MM.1S (cell line): ENCODE results near the gene FEZ2.

Experiments
- DNase-seq: peaks from one replicate; pipeline ENCODE4 v3.0.0-alpha.2; 2015
- H2AFZ ChIP-seq: fragments of 300-600 bp; sonication (generic); 2 replicates; pipeline ENCODE4 v1.6.0; 2016; ENCODE audit warnings: antibody characterized with exemption, low read length
- H3F3A ChIP-seq: fragments of 300-600 bp; sonication (generic); 2 replicates; pipeline ENCODE4 v1.6.1; 2016; ENCODE audit warnings: mild to moderate bottlenecking, antibody characterized with exemption, low read length, moderate library complexity, mixed read lengths; ENCODE audit not compliant: insufficient read depth
- H3K27ac ChIP-seq: fragments of 300-600 bp; sonication (generic); 2 replicates; pipeline ENCODE4 v1.5.1; 2016; ENCODE audit warnings: mild to moderate bottlenecking, low read length
- H3K27me3 ChIP-seq: fragments of 300-600 bp; sonication (generic); replicated peaks from 2 replicates; pipeline ENCODE4 v1.6.0; 2016; ENCODE audit warnings: low read length; ENCODE audit not compliant: insufficient read depth
- H3K36me3 ChIP-seq: fragments of 300-600 bp; sonication (generic); replicated peaks from 2 replicates; pipeline ENCODE4 v1.6.1; 2016; ENCODE audit warnings: mild to moderate bottlenecking, low read length, mixed read lengths; ENCODE audit not compliant: insufficient read depth
- H3K4me1 ChIP-seq: fragments of 300-600 bp; sonication (generic); 2 replicates; pipeline ENCODE4 v1.6.1; 2016; ENCODE audit warnings: low read length, mixed read lengths
- H3K4me2 ChIP-seq: fragments of 300-600 bp; sonication (generic); 2 replicates; pipeline ENCODE4 v1.6.0; 2016; ENCODE audit warnings: low read depth, low read length
- H3K4me3 ChIP-seq: fragments of 300-600 bp; sonication (generic); 2 replicates; pipeline ENCODE4 v1.5.1; 2016; ENCODE audit warnings: low read length, mixed read lengths
- H3K79me2 ChIP-seq: fragments of 300-600 bp; sonication (generic); 2 replicates; pipeline ENCODE4 v1.6.1; 2016; ENCODE audit warnings: mixed run types, low read length, mixed read lengths
- H3K9ac ChIP-seq: fragments of 300-600 bp; sonication (generic); 2 replicates; pipeline ENCODE4 v1.6.1; 2016; ENCODE audit warnings: low read length, mixed read lengths
- H3K9me2 ChIP-seq: fragments of 300-600 bp; sonication (generic); replicated peaks from 2 replicates; pipeline ENCODE4 v1.6.1; 2016; ENCODE audit warnings: mild to moderate bottlenecking, low read length, mixed read lengths; ENCODE audit not compliant: insufficient read depth
- H3K9me3 ChIP-seq: fragments of 300-600 bp; sonication (generic); replicated peaks from 2 replicates; pipeline ENCODE4 v1.6.1; 2016; ENCODE audit warnings: mild to moderate bottlenecking, low read length, mixed read lengths; ENCODE audit not compliant: insufficient read depth
- H4K20me1 ChIP-seq: fragments of 300-600 bp; sonication (generic); 2 replicates; pipeline ENCODE4 v1.6.1; 2016; ENCODE audit warnings: mild to moderate bottlenecking, low read length, moderate library complexity, mixed read lengths; ENCODE audit not compliant: insufficient read depth
- CTCF ChIP-seq: fragments of 300-600 bp; sonication (generic); IDR thresholded peaks from 2 replicates; pipeline ENCODE4 v1.5.1; 2016; ENCODE audit warnings: antibody characterized with exemption, low read length, mixed read lengths
- EZH2 ChIP-seq: fragments of 300-600 bp; sonication (generic); optimal IDR thresholded peaks from 2 replicates; pipeline ENCODE3; 2017; ENCODE audit warnings: low read depth, mild to moderate bottlenecking, antibody characterized with exemption, low read length, mixed read lengths
- EZH2phosphoT487 ChIP-seq: fragments of 300-600 bp; sonication (generic); IDR thresholded peaks from 2 replicates; pipeline ENCODE4 v1.6.1; 2018; ENCODE audit warnings: antibody characterized with exemption, low read length

FEZ2 gene

GRCh38 chr2:36528766-36529392 is 69.1 kb downstream of the FEZ2 start:
- Histone ChIP-seq H4K20me1 (no peaks in the 10 kb centered on the region), H3K9me2 (no peaks in the 10 kb centered on the region), H3K27ac (peak overlapping the region; percentile 17; the same call in 1 of the 2 replicates), H3K27me3 (no peaks in the 10 kb centered on the region), H3K9me3 (no peaks in the 10 kb centered on the region), H2AFZ (no peak overlapping the region), H3K79me2 (no peaks in the 10 kb centered on the region), H3K4me1 (peaks cover 21% of the 10 kb centered on the region), H3K4me3 (0 out of 2 replicates have a peak overlapping the region, but pooled peaks have one; percentile 11), H3K4me2 (peak overlapping the region; percentile 55), H3F3A (peaks cover 6% of the 10 kb centered on the region; the same call in 1 of the 2 replicates), H3K9ac (no peak overlapping the region), H3K36me3 (no peaks in the 10 kb centered on the region)
- TF ChIP-seq EZH2phosphoT487 = no peak
- TF ChIP-seq EZH2 = no peak
- TF ChIP-seq CTCF = no peak
- no peak for DNase-seq

- no peaks in the 10 kb centered on the region for H3K27me3 ChIP-seq
- H4K20me1 ChIP-seq = no peaks in the 10 kb centered on the region
- peak overlapping the region; percentile 17; the same call in 1 of the 2 replicates for H3K27ac ChIP-seq
- peak overlapping the region; percentile 55 for H3K4me2 ChIP-seq
- peaks cover 21% of the 10 kb centered on the region for H3K4me1 ChIP-seq
- peaks cover 6% of the 10 kb centered on the region; the same call in 1 of the 2 replicates for H3F3A ChIP-seq
- no peaks in the 10 kb centered on the region for H3K9me2 ChIP-seq
- no peak overlapping the region for H3K9ac ChIP-seq
- H2AFZ ChIP-seq = no peak overlapping the region
- 0 out of 2 replicates have a peak overlapping the region, but pooled peaks have one; percentile 11 for H3K4me3 ChIP-seq
- no peaks in the 10 kb centered on the region for H3K9me3 ChIP-seq
- TF ChIP-seq EZH2 (no peak), CTCF (no peak), EZH2phosphoT487 (no peak)
- H3K36me3 ChIP-seq = no peaks in the 10 kb centered on the region
- no peaks in the 10 kb centered on the region for H3K79me2 ChIP-seq
- DNase-seq = peak; percentile 52
These were observed 69.7 kb downstream of the FEZ2 start for GRCh38 chr2:36528274-36528673.

- Histone ChIP-seq H2AFZ (no peak overlapping the region), H3K36me3 (no peaks in the 10 kb centered on the region), H3K4me3 (no peak overlapping the region), H3K27ac (no peak overlapping the region), H3K4me2 (no peak overlapping the region), H3K79me2 (no peaks in the 10 kb centered on the region), H3K9me2 (no peaks in the 10 kb centered on the region), H4K20me1 (no peaks in the 10 kb centered on the region), H3K9me3 (no peaks in the 10 kb centered on the region), H3F3A (peaks cover 6% of the 10 kb centered on the region; the same call in 1 of the 2 replicates), H3K27me3 (no peaks in the 10 kb centered on the region), H3K4me1 (peaks cover 21% of the 10 kb centered on the region), H3K9ac (no peak overlapping the region)
- no peak for TF ChIP-seq CTCF
- TF ChIP-seq EZH2phosphoT487 = no peak
- TF ChIP-seq EZH2 = no peak
- DNase-seq = no peak
These were observed 71.7 kb downstream of the FEZ2 start for GRCh38 chr2:36526226-36526625.
